GM19372 (cell line): Measurements from ENCODE around the gene CABLES1.
"Not testable (repeated sequence)": the region's sequence is repeated elsewhere in the genome, so short reads cannot be mapped to it uniquely, and the experiment has no call there.

Experiments
- ATAC-seq: cut with Tn5 transposase; IDR thresholded peaks from one replicate; pipeline ENCODE4 v1.9.1; 2021; ENCODE audit warnings: mild to moderate bottlenecking, low read depth, moderate library complexity; ENCODE audit not compliant: unreplicated experiment

The CABLES1 gene

DNA sequence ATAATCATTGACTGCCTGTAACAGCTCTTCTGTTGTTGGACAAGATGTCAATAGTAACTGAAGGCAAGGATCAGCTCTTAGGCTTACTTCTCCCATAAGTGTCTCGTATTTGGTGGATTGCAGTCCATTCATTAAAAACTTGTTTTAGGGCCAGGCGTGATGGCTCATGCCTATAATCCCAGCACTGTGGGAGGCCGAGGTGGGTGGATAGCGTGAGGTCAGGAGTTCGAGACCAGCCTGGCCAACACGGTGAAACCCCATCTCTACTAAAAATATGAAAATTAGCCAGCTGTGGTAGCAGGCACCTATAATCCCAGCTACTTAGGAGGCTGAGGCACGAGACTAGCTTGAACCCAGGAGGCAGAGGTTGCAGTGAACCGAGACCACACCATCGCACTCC is 26.1 kb upstream of the CABLES1 start:
- not testable (repeated sequence) for ATAC-seq

DNA sequence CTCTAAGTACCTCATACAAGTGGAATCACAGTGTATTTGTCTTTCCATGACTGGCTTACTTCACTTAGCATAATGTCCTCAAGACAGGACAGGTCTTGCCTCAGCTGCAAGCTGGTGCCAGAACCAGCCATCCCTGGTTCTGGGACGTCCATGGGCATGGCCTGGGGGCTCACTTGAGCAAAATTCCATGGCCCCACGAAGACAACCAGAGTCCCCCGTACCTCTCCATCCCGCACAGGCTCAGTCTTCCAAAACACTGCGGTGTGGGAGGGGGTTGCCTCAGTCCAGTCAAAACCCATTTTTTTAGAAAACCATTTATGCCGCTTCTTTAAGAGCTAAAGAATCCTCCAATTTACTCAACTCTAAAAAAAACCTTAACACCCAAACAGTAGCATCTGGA is 21.7 kb upstream of the CABLES1 start:
- no peak for ATAC-seq

DNA sequence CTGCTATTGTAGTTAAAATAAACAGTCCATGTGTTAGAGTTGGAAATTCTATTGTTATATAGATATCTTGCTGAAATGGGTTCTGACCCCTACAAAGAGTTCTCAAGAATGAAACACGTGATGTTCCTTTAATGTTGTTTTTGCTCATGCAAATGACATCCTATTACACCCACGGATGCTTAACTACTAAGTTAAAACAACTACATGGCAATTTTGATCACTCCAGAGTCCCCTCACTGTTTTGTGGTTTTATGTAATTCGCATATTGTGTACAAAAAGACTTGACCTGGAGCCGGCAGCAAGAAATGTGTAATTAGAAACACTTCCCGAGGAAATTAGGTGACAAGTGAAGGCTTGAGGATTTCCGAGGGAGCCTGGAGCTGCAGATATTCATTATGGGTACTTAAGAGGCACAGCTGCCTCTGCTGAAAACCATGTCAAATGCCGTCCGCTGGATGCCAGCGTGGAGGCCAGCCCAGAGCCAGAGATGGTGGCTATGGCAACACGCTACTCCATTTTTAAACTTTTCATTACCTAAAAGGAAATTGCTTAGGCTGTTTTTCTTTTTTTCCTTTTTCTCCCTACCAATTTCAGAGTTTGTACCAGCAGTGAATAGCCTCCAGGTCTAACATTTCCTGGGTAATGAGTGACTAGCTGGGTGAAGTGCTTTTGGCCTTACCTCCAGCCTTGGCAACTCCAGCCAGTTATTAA is 21.0 kb upstream of the CABLES1 start:
- no peak for ATAC-seq

DNA sequence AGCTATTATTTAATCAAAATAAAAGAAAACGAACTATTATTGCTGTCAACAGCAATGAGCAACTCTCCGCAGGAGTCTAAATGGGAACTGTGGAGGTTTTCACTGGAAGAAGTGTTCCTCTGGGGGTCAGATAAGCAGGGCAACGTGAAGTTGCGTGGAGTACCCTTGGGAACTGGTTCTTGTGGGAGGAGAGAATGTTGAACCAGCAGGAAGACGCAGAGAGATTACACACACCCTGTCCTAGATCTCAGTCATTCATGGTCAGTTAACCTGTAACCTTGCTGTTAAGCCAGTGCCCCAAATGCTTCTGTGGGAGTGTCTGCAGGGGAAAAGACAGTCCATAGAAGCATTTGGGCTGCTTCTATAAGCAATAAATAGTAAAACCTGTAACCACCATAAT is 20.4 kb upstream of the CABLES1 start:
- ATAC-seq = no peak

DNA sequence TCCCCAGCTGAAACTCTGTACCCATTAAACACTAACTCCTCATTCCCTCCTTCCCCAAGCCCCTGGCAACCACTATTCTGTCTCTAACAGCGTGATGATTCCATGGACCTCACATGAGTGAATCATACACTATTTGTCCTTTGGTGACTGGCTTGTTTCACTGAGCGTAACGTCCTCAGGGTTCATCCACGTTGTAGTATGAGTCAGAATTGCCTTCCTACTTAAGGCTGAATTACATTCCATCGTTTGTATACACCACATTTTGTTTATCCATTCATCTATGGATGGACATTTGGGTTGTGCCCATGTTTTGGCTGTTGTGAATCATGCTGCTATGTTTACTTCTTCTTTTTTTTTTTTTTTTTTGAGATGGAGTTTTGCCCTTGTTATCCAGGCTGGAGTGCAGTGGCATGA is 19.6 kb upstream of the CABLES1 start:
- ATAC-seq = no peak

DNA sequence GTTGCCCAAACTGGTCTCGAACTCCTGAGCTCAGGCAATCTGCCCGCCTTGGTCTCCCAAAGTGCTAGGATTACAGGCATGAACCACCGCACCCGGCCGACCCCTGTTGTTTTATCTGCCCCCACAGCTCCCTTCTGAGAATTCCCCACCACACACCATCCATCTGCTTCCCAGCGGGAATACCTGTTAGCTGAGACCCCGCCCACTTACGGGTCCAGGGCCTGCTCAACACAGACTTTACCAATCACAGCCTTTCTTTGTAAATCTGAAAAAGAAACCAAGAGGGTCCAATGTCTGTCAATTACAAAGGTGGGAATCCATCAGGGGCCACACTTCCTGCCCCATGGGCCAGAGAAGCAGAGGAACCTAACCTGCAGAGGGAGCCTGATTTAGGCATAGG is 14.2 kb upstream of the CABLES1 start:
- ATAC-seq = no peak

DNA sequence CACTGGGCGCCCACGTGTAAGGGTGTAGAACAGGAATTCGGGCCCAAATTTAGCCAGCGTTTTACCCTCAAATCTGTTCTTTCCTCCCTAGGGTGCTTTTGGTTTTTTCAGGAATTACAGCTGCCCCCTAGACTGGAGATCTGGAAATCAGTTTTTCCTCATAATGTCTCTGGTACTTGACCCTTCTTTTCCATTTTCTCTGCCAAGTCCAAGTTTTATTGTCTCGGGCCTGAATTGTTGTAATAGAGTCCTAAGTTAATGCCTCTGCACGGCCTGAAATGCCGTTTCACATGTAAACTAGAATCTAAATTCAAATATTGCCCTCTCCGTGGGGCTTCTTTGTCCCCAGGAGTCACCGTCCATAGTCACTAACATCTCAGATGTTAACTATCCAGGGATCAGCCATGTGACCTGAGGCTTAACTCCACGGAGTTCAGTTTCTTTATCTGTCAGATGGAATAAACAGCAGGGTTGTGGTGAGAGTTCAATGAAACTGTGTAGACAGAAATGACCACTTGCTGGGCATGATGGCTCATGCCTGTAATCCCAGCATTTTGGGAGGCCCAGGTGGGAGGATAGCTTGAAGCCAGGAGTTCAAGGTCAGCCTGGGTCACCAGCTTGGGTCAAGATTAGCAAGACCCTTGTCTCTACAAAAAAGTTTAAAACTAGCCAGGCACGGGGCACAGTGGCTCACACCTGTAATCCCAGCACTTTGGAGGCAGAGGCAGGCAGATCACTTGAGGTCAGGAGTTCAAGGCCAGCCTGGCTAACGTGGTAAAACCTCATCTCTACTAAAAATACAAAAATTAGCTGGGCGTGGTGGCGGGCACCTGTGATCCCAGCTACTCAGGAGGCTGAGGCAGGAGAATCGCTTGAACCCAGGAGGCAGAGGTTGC is 12.7 kb upstream of the CABLES1 start:
- no peak for ATAC-seq

DNA sequence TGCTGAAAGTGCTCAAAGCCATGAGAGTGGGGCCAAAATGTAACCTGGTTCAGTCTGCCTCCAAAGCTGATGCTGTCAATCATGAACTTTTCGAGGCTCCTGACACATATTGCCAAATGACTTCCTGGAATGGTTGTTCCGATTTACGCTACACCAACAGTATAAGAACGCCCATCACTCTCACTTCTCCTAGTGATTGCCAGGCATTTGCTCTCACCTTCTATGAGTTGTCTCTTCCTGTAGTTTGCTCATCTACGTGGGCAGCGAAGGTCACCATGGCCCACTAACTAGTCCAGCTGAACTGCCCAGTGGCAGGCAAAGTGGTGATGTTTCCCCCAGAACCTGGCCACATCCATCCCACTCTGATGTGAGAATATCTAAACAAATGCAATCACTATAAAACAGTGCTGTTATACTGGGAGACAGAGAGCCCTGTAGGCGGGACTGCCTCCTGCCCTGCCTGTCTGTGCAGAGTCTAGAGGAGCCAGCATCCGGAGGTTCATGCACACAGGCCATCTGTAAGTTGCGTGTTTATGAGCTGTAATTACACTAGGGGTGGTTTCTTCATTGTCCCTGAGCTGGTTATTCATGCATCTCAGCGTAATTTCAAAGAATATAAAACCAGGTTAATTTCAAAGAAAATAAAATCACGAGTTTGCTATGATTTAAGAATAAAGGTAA is 8.8 kb upstream of the CABLES1 start:
- no peak for ATAC-seq

DNA sequence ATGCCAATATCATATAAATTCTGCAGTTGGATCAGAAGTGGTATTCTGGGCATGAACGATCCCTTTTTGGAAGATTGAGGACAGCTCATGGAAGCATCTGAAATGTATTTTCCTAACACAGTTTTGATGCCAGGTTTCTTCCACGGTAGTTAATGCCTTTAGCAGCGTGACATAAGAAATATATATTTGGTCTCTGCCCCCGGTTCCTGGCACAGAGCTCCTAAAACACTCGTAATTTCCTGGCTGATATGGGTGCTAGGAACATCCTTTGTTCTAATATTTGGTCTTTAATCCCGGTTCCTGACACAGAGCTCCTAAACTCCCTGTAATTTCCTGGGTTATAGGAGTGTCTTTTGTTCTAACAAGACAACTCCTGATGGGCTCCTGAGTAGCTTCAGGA is 8.2 kb upstream of the CABLES1 start:
- ATAC-seq = no peak

DNA sequence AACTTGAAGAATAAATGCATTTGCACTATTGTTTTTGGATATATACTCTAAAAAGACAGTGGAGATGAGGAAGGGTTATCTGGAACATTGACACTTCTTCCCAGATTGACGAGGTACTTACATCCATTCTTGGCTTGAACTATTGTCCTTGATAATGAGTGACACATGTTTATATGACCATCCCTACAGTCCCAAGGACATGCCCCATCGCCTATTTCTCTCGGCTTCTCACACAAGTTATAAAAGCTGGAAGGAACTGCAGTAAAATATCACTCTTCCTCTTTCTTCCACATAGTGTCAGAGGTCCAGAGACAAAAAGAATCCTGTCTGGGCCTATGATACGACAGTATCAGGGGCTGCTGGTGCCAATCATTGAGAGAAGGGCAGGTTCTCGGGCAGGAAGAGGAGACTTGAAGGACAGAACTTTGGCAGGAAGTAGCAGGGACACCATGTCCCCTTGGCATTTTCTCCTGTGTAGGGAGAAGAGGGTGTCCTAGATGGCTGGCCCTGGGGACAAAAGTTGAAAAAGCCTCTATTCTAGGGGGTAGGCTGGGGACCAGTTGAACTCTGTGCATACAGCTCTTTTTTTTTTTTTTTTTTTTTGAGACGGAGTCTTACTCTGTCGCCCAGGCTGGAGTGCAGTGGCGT is 5.8 kb upstream of the CABLES1 start:
- no peak for ATAC-seq

DNA sequence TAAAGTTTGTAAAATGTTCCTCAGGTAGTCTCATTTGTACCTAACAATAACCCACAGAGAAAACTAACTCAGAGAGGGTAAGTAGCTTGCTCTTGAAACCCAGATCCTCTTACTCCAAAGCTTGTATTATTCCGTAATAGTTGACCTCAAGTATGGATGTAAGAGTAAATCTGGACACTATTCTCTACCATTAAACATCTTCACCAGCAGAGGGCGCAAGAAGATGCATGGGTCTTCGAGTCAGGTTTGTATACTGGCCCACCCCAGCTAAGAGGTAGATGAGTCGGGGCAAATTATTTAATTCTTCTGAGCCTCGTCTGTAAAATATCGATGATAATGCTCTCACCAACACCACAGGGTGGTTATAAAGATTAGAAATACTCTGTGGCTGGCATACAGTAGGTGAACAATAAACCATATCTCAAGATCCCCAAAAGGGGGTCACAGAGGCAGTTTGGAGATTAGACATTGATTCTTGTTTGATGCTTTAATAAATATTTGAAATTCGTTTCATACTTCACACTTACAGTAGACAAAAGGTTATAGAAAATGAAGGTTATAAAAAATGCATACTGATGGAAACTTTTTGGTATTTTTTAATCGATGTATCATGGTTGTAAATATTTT is 3.5 kb upstream of the CABLES1 start:
- ATAC-seq = no peak

DNA sequence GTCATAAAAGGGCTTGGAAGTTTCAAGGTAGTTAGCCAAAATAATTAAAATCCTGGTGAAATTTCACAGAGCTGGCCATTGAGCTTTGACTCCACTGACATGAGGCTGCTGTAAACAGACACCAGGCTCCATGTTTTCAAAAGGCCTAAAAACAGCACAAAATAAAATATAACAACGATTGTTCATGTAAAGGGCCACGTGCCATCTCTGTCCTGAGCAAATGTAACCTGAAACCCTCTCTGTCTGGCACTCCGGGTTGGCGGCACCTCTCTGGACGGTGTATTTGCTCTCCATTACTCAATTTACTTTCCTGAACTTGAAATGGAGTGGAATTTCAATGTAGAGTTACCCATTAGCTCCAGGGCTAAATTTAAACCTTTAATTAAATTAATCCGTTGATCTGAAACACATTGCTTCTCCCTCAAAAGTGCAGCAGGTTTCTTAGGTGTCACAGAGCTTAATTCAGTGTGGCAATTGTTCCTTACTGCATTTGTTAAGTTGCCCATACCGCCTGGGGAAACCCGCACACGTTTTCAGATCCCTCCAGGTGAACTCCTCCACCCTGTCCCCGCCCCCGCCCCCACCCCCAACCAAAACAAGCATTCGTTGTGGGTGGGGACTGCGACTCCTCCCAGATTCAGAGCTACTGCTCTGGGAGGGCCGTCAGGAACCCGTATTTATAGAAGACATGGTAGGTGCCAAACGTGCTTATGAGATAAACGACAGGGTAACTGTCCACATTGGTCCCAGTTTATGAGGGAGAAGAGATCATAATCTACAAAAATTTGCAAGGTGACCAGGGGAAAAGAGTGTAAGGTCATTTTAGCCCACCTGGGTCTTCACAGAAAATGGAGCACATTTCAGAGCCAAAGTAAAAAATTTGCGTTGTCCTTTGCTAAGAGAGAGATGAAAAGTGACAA is 1.2 kb upstream of the CABLES1 start:
- no peak for ATAC-seq

DNA sequence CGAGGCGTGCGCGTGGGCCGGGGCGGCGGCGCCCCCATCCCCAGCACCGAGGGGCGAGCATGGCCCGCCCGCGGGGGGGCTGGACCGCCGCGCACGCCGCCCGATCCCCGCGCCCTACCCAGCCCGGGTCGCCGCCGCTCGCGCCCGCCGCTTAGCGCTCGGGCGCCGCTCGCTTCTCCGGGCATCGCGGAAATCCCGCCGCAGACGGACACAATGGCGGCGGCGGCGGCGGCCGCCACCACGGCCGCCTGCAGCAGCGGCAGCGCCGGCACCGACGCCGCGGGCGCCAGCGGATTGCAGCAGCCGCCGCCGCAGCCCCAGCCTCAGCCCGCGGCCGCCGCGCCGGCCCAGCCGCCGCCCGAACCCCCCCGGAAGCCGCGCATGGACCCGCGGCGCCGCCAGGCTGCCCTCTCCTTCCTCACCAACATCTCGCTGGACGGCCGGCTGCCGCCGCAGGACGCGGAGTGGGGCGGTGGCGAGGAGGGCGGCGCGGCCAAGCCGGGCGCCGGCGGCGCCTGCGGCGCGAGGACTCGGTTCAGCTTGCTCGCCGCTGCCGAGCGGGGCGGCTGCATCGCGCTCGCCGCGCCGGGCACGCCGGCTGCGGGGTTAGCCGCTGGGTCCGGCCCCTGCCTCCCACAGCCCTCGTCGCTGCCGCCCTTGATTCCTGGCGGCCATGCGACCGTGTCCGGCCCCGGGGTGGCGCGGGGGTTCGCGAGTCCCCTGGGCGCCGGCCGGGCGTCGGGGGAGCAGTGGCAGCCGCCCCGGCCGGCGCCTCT is 453 bp downstream of the CABLES1 start:
- ATAC-seq = no peak

DNA sequence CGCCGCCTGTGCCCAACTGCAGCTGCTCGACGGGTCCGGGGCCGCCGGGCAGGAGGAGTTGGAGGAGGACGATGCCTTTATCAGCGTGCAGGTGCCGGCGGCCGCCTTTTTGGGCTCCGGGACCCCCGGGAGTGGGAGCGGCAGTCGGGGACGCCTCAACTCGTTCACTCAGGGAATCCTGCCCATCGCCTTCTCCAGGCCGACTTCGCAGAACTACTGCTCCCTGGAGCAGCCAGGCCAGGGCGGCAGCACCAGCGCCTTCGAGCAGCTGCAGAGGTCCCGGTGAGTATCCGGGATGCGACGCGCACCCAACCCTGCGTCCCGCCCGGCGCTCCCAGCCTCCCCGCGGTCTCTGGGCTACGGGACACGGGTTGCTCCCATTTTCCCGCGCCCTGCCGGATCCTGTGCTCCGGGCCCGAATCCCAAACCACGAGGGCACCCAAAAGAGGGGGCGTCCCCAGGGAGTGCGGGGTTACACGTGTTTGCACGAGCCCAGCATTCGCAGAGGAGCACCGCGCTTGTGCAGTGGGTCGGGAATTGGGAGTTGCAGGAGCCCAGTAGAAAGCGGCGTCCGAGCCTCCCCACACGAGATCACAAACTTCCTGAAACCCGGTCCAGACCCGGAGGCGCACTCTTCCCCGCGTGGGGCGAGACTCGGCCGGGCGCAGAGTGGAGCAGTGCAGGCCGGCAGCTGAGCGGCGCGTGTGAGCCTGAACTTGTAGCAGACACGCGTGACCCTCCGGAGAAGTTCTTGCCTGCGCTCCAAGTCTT is 1.2 kb downstream of the CABLES1 start:
- ATAC-seq = no peak

DNA sequence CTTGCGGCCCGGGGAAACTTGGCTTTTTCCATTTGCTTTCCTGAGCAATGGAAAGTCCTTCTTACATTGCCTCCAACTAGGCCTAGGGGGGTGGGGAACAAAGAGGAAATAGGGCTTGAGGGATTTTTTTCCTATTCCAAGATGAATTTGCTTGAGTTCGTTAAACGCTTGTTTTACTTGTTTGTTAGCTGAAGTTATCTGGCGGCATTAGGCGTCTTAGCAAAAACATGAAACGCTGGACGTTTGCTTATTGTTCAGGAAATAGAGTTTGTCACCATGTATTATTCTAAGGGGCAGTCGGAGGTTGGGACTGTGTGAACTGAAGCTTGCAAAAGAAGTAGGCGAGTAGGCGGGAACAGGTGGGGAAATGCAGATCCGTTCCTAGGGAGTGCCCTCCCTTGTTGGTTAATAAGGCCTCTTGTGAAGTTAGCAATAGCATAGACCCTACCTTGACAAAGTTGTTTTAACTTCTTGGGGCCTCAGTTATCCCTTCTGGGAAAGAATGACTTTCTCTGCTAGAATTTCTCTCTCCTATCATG is 1.9 kb downstream of the CABLES1 start:
- no peak for ATAC-seq

DNA sequence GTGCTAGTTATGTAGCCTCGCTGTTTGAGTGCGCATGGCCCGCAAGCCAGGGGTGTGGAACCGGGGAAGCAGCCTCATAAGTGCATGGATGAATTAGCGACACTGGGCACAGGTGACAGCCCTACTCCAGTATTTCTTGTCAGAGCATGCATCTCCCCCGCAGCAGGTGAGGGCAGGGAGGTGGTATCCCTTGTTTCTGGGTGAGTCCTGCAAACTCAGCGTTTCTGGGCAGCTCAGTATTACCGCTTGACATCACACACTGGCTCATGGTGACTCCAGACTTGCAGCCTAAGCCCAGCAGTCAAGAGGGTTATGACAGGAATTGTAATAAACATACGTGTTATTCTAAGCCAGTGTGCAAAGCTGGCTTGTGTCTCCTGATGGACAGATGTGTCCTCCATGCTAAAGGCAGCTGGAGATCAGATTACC is 2.5 kb downstream of the CABLES1 start:
- no peak for ATAC-seq

DNA sequence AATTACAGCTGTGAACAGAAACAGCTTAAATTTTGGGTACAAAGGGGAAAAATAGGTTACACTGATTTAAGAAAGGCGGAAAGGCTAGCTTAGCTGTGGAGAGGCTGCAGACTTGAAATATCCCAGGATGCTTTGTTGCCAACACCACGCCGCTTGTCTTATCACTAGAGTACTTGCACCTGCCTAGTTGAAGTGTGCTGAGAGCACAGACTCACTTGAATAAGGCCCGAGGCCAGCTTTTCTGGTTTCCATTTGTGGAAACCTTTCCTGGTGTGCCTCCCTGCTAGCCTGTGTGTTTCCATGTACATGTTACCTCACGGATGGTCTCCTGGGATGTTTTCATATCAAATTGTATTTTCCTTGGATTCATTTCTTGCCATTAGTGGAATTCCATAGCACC is 3.2 kb downstream of the CABLES1 start:
- no peak for ATAC-seq
